CD8-positive, alpha-beta memory T cell (primary cell): ENCODE data around the gene GCDH. TPM values are rescaled to one million over a fixed set of nuclear protein-coding genes. Genes with fewer than 3 reads are reported as not detected.

ENCODE experiments used
- CTCF ChIA-PET: fragments of 350-600 bp; sonication (Branson Sonifier 250); formaldehyde crosslinking; loops from one replicate; lab custom pipeline; 2021; ENCODE audit warnings: antibody characterized with exemption; lab: Charles Lee
- POLR2A ChIA-PET: fragments of 350-600 bp; sonication (Branson Sonifier 250); formaldehyde crosslinking; loops from one replicate; lab custom pipeline; 2021; ENCODE audit warnings: antibody characterized with exemption; lab: Charles Lee
- DNase-seq, 5 donors: peaks; one replicate each; pipeline versions ENCODE4 v3.0.0 to v3.0.0-alpha.2; 2020 to 2022; ENCODE audit warnings: mixed read lengths in 1 of 5
- H3K27ac ChIP-seq: one replicate; pipeline ENCODE4 v1.7.0; 2013; ENCODE audit warnings: low read depth, mild to moderate bottlenecking, low read length, moderate library complexity
- H3K27me3 ChIP-seq: 2 replicates; pipeline ENCODE4 v1.7.0; 2013; ENCODE audit warnings: low read length, mild to moderate bottlenecking; ENCODE audit not compliant: insufficient read depth, poor library complexity, severe bottlenecking
- H3K36me3 ChIP-seq: 2 replicates; pipeline ENCODE4 v1.7.0; 2013; ENCODE audit warnings: mild to moderate bottlenecking, low read length, moderate library complexity; ENCODE audit not compliant: insufficient read depth
- H3K4me1 ChIP-seq: 2 replicates; pipeline ENCODE4 v1.7.0; 2013; ENCODE audit warnings: mild to moderate bottlenecking, low read length, moderate library complexity; ENCODE audit not compliant: insufficient read depth
- H3K4me3 ChIP-seq: 2 replicates; pipeline ENCODE4 v1.7.0; 2013; ENCODE audit warnings: mild to moderate bottlenecking, low read length
- H3K9me3 ChIP-seq: 2 replicates; pipeline ENCODE4 v1.7.0; 2013; ENCODE audit warnings: mild to moderate bottlenecking, low read length
- H3K27ac Mint-ChIP-seq, 8 donors: one replicate each; pipeline ENCODE4 v1.8.0; 2020 to 2021; ENCODE audit warnings: mixed read lengths in 8 of 8, mild to moderate bottlenecking in 6 of 8, inconsistent platforms in 3 of 8, moderate library complexity in 3 of 8
- H3K27me3 Mint-ChIP-seq, 2 donors: one replicate each; pipeline ENCODE4 v1.8.0; 2020 to 2021; ENCODE audit warnings: mixed read lengths in 2 of 2, mild to moderate bottlenecking in 1 of 2, moderate library complexity in 1 of 2
- H3K36me3 Mint-ChIP-seq, 3 donors: one replicate each; pipeline ENCODE4 v1.8.0; 2020 to 2021; ENCODE audit warnings: mixed read lengths in 3 of 3, inconsistent platforms in 1 of 3, mild to moderate bottlenecking in 1 of 3
- H3K4me1 Mint-ChIP-seq, 3 donors: one replicate each; pipeline ENCODE4 v1.8.0; 2020 to 2021; ENCODE audit warnings: mixed read lengths in 3 of 3, inconsistent platforms in 1 of 3, mild to moderate bottlenecking in 1 of 3
- H3K4me3 Mint-ChIP-seq, 7 donors: one replicate each; pipeline ENCODE4 v1.8.0; 2020 to 2021; ENCODE audit warnings: mixed read lengths in 7 of 7, mild to moderate bottlenecking in 6 of 7, moderate library complexity in 4 of 7, inconsistent platforms in 2 of 7
- H3K9me3 Mint-ChIP-seq, 5 donors: one replicate each; pipeline ENCODE4 v1.8.0; 2020 to 2022; ENCODE audit warnings: mixed read lengths in 5 of 5, mild to moderate bottlenecking in 3 of 5, moderate library complexity in 2 of 5, inconsistent platforms in 1 of 5
- polyA plus RNA-seq: library from polyadenylated mRNA; unstranded; fragments of 300-500 nt; fragmentation: Illumina TruSeq; gene quantifications from one replicate; pipeline ENCODE4 v1.2.3, GENCODE V29; 2021
- total RNA-seq, 2 experiments: library from RNA; stranded (reverse); gene quantifications; one replicate each; pipeline ENCODE4 v1.2.3, GENCODE V29; 2021

Gene GCDH
- total and polyA plus RNA-seq, 3 experiments from 2014 or later, result 19.7 to 60.1 (median 59.4) TPM

DNA sequence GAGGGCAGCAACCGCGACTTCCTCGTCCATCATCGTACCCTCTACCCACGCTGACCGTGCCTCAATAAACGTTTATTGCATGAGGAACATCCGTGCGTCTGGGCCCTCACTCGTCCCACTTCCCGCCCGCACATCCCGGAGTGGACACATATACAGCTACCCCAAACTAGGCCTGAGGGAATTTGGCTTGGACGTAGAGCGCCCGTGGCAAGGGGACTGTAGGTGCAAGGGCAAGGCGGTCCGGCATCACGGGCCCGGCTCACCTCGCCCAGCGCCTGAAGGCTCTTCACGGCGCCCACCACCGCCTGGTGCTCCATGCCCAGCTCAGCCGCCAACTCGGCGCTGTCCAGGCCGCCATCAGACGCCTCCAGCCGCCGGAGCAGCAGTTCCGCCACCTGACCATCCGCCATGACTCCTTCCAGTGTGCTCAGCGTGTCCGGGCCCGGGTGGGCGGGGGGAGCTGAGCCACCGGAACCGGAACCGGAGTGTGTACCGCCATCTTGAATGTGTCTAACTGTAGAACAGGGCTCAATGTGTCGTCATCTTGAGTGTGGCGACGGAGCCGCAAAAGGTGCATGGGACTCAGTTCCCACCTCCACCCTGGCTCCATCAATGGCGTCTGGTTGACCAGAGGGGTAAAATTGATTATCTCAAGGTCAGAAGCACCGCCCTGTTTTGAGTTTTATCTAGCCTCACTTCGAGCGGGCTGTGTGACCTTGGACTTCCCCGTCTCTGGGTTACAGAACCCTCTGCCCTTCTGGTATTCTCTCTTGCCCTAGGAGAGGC lies 42.5 kb downstream of the GCDH start, which contains the start of gene FARSA:
TSS of gene FARSA (minus strand) at position 425 of the 786 bp plus-strand sequence. CDS start at position 410, 15 bp downstream.
- Histone ChIP-seq H3K4me1 (peaks cover 37% of the 10 kb centered on the region), H3K4me3 (peak within 1 kb of the TSS; percentile 89), H3K27me3 (no peaks in the 10 kb centered on the region), H3K9me3 (no peaks in the 10 kb centered on the region), H3K27ac (peak within 1 kb of the TSS; percentile 80), H3K36me3 (peaks cover 9% of the 10 kb centered on the region)
- peak; percentile 74 to 89 (median 83) for DNase-seq
- peak within 1 kb of the TSS; percentile 77 to 97 (median 94) for H3K27ac Mint-ChIP-seq
- peaks cover 0 to 1% of the 10 kb centered on the region in 2 donors for H3K27me3 Mint-ChIP-seq
- H3K4me3 Mint-ChIP-seq, result peak within 1 kb of the TSS; percentile 92 to 99 (median 98)
- ChIA-PET POLR2A (interaction anchor here (0.5 to 2.9 kb wide), 5 partner anchors 15 to 892 kb away, joined by 3 to 12 read pairs (median 5); partner anchors contain the start of genes GCDH and SYCE2), CTCF (interaction anchor here (0.8 to 3.7 kb wide), 6 partner anchors 9 to 128 kb away, joined by 3 to 15 read pairs (median 4); partner anchors contain the start of gene SYCE2)
- H3K9me3 Mint-ChIP-seq, result no peaks in the 10 kb centered on the region
- H3K4me1 Mint-ChIP-seq, result peaks cover 31 to 42% (median 34%) of the 10 kb centered on the region in 3 donors
- H3K36me3 Mint-ChIP-seq, result peaks cover 3 to 40% (median 5%) of the 10 kb centered on the region in 3 donors

DNA sequence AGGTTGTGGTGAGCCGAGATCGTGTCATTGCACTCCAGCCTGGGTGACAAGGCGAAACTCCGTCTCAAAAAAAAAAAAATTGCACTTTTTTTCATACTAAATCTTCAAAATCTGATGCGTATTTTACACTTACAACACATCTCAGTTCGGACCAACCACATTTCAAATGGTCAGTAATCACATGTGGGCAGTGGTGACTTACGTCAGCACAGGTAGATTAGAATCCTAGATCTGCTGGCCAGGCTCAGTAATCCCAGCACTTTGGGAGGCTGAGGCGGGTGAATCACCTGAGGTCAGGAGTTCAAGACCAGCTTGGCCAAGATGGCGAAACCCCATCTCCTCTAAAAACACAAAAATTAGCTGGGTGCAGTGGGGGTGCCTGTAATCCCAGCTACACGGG lies 44.1 kb downstream of the GCDH start:
- no peak overlapping the region for H3K4me3 ChIP-seq
- POLR2A ChIA-PET, result no interaction called here
- CTCF ChIA-PET, result interaction anchor here (1.1 to 3.7 kb wide), 2 partner anchors 8 to 50 kb away, joined by 3 to 15 read pairs; no protein-coding TSS in a partner anchor

DNA sequence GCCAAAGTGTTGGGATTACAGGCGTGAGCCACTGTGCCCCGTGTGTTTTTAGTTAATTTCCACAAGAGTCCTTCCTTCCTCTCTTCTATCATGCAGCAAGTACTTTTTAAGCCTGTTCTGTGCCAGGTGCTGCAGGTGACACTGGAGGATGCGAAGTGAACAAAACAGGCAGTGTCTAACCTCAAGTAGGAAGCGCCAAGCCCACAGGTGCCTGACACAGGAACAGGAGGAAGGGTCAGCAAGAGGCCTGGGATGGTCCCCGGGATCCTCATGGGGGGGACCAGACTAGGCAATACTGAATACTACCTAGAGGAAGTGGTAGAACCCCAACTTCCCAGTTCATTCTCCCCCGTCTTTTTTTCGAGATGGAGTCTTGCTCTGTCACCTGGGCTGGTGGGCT lies 45.6 kb downstream of the GCDH start:
- peaks cover 59% of the 10 kb centered on the region for H3K4me1 ChIP-seq
- H3K4me3 Mint-ChIP-seq, result peak overlapping the region in 2 of 7 donors; percentile 8 to 63

More for the DNA sequence above, 44.1 kb downstream of the GCDH start:
- no peaks in the 10 kb centered on the region for H3K9me3 ChIP-seq
- H3K4me1 ChIP-seq, result peaks cover 48% of the 10 kb centered on the region
- H3K4me3 Mint-ChIP-seq, result peak overlapping the region in 4 of 7 donors; percentile 5 to 47 (median 38)
- H3K9me3 Mint-ChIP-seq, result no peaks in the 10 kb centered on the region
- H3K36me3 Mint-ChIP-seq, result peaks cover 8 to 42% (median 11%) of the 10 kb centered on the region in 3 donors
- DNase-seq, result no peak
- no peak overlapping the region for H3K27ac ChIP-seq
- peaks cover 40 to 57% (median 47%) of the 10 kb centered on the region in 3 donors for H3K4me1 Mint-ChIP-seq
- peaks cover 0 to 1% of the 10 kb centered on the region in 2 donors for H3K27me3 Mint-ChIP-seq
- no peaks in the 10 kb centered on the region for H3K27me3 ChIP-seq
- peaks cover 9% of the 10 kb centered on the region for H3K36me3 ChIP-seq
- H3K27ac Mint-ChIP-seq, result no peak overlapping the region

DNA sequence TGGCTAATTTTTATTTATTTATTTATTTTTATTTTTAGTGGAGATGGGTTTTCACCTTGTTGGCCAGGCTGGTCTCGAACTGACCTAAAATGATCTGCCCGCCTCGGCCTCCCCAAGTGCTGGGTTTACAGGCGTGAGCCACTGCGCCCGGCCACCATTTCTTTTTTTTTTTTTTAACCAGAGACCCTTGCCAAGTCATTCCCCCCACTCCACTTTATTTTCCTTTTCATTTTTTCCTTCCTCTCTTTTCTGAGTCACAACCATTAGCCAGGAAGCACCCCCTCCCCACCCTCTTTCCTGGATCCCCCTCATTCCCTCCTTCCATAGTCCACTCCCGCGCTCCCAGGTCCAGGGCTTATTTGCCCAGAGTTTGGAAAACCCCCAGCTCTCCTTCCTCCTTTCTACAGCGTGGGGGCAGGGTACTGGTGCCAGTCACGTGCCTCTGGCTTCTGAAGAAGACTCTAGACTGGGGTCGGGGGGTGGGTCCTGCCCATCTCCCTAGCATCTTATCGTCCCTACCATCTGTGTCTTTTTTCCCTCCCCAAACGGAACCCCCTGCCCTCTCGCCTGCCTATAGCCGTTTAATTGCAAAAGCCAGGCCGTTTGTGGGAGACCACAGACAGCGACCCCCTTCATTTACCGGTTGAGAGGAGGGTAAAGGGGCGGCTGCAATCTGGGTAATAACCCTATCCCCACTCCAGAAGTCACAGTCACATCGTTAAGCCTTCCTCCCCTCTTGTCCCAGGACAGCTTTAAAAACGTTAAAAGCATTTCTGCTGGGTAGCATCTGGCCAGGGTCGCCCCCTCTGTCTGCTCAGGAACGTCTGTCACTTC lies 46.4 kb downstream of the GCDH start:
- H3K4me1 ChIP-seq, result peaks cover 52% of the 10 kb centered on the region
- H3K27me3 Mint-ChIP-seq, result peaks cover 0 to 2% of the 10 kb centered on the region in 2 donors
- no peaks in the 10 kb centered on the region for H3K9me3 Mint-ChIP-seq
- peak overlapping the region; percentile 94 to 99 (median 99) for H3K4me3 Mint-ChIP-seq
- peak overlapping the region; percentile 71 to 100 (median 97) for H3K27ac Mint-ChIP-seq
- peaks cover 10 to 50% (median 14%) of the 10 kb centered on the region in 3 donors for H3K36me3 Mint-ChIP-seq
- H3K27me3 ChIP-seq, result no peaks in the 10 kb centered on the region
- peak overlapping the region; percentile 74 for H3K27ac ChIP-seq
- ChIA-PET CTCF (interaction anchor here (0.6 to 1.3 kb wide), 4 partner anchors 16 to 52 kb away, joined by 3 to 6 read pairs (median 4); partner anchors contain the start of gene GCDH), POLR2A (interaction anchor here (0.5 to 1.5 kb wide), 8 partner anchors 10 to 202 kb away, joined by 3 to 8 read pairs (median 4); partner anchors contain the start of genes GCDH and SYCE2)
- no peaks in the 10 kb centered on the region for H3K9me3 ChIP-seq
- H3K4me1 Mint-ChIP-seq, result peaks cover 45 to 66% (median 50%) of the 10 kb centered on the region in 3 donors
- H3K4me3 ChIP-seq, result peak overlapping the region; percentile 81
- no peak for DNase-seq
- peaks cover 32% of the 10 kb centered on the region for H3K36me3 ChIP-seq

More for the DNA sequence above, 45.6 kb downstream of the GCDH start:
- Histone ChIP-seq H3K4me3 (no peak overlapping the region), H3K9me3 (no peaks in the 10 kb centered on the region), H3K27ac (no peak overlapping the region), H3K36me3 (peaks cover 24% of the 10 kb centered on the region), H3K27me3 (no peaks in the 10 kb centered on the region)
- H3K4me1 Mint-ChIP-seq, result peaks cover 47 to 66% (median 53%) of the 10 kb centered on the region in 3 donors
- H3K27ac Mint-ChIP-seq, result peak overlapping the region in 1 of 8 donors; percentile 28
- H3K36me3 Mint-ChIP-seq, result peaks cover 10 to 46% (median 15%) of the 10 kb centered on the region in 3 donors
- CTCF ChIA-PET, result no interaction called here
- DNase-seq, result no peak
- POLR2A ChIA-PET, result no interaction called here
- no peaks in the 10 kb centered on the region for H3K9me3 Mint-ChIP-seq
- peaks cover 0 to 2% of the 10 kb centered on the region in 2 donors for H3K27me3 Mint-ChIP-seq

DNA sequence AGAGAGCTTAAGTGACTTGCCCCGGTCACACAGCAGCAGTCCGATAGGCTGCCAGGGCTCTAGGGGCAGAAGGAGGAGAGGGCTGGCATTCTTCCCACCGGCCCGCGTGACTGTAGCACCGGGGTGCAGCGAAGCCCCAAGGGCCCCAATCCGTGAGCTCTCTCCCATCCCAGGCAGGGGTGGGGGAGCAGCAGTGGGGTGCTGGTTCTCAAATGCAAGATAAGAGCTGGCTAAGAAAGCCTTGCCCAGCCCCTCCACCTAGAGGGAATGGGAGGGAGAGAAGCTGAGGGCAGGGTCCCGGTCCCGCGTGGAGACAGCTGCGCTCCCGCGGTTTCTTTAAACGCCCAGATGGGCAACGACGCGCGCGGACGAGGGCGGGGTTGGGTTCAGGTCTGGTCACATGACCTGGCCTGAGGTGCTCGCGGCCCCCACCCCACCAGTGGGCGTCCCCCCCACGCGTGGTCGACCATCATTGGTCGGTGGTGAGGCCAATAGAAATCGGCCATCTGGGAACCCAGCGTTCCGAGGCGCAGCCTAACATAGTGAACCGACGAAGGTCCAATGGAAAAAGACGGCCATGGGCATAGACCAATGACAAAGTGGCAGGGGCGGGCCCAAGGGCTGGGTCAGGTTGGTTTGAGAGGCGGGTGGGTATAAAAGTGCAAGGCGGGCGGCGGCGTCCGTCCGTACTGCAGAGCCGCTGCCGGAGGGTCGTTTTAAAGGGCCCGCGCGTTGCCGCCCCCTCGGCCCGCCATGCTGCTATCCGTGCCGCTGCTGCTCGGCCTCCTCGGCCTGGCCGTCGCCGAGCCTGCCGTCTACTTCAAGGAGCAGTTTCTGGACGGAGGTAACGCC lies 47.2 kb downstream of the GCDH start, which contains the start of gene CALR:
TSS of gene CALR (plus strand) at position 683 of the 852 bp plus-strand sequence. CDS start at position 754, 71 bp downstream.
- H3K36me3 Mint-ChIP-seq, result peaks cover 10 to 52% (median 13%) of the 10 kb centered on the region in 3 donors

DNA sequence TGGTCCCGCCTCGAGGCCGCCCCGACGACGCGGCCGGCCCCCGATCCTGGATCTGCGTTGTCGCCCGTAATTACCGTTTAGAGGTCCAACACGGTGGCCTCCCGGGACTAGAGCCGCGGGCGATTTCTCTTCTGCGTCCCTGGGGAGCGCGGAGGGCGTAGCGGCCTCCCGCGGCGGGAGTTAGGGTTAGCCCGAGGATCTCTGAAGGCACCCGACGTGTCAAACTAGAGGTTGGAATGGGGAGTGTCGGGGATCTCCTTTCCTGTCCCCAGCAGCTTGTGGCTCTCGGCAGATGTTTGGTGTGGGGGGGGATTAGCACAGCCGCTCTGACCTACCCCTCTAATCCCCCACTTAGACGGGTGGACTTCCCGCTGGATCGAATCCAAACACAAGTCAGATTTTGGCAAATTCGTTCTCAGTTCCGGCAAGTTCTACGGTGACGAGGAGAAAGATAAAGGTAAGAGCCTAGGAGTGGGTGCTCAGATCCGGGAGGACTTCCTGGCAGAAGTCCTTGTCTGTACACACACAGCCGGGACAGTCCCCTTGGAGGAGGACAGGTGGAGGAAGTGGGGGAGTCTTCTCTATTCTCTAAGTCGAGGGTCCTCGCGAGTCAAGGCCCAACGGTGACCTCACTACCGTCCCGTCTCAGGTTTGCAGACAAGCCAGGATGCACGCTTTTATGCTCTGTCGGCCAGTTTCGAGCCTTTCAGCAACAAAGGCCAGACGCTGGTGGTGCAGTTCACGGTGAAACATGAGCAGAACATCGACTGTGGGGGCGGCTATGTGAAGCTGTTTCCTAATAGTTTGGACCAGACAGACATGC lies 48.0 kb downstream of the GCDH start:
- H3K4me3 Mint-ChIP-seq, result peak overlapping the region; percentile 94 to 99 (median 99)
- H3K4me1 Mint-ChIP-seq, result peaks cover 38 to 61% (median 40%) of the 10 kb centered on the region in 3 donors
- peaks cover 0 to 4% of the 10 kb centered on the region in 2 donors for H3K27me3 Mint-ChIP-seq
- ChIA-PET POLR2A (interaction anchor here (0.6 to 1.5 kb wide), 5 partner anchors 11 to 54 kb away, joined by 3 to 11 read pairs (median 5); partner anchors contain the start of gene GCDH), CTCF (interaction anchor here (1.3 kb wide), 1 partner anchor 26 kb away, joined by 5 read pairs; no protein-coding TSS in a partner anchor)
- peaks cover 40% of the 10 kb centered on the region for H3K4me1 ChIP-seq
- no peaks in the 10 kb centered on the region for H3K9me3 ChIP-seq
- H3K27me3 ChIP-seq, result no peaks in the 10 kb centered on the region
- peak overlapping the region; percentile 93 for H3K27ac ChIP-seq
- peaks cover 46% of the 10 kb centered on the region for H3K36me3 ChIP-seq
- peak overlapping the region; percentile 91 to 100 (median 97) for H3K27ac Mint-ChIP-seq
- no peaks in the 10 kb centered on the region for H3K9me3 Mint-ChIP-seq
- DNase-seq, result peak in 4 of 5 donors; percentile 19 to 64 (median 40)
- H3K4me3 ChIP-seq, result peak overlapping the region; percentile 81
- peaks cover 14 to 57% (median 17%) of the 10 kb centered on the region in 3 donors for H3K36me3 Mint-ChIP-seq

More for the DNA sequence above, 47.2 kb downstream of the GCDH start, which contains the start of gene CALR:
- DNase-seq, result peak; percentile 98 to 100 (median 99)
- Histone ChIP-seq H3K27ac (peak within 1 kb of the TSS; percentile 93), H3K27me3 (no peaks in the 10 kb centered on the region), H3K4me1 (peaks cover 44% of the 10 kb centered on the region), H3K4me3 (peak within 1 kb of the TSS; percentile 81), H3K9me3 (no peaks in the 10 kb centered on the region), H3K36me3 (peaks cover 39% of the 10 kb centered on the region)
- peak within 1 kb of the TSS; percentile 91 to 100 (median 97) for H3K27ac Mint-ChIP-seq
- no peaks in the 10 kb centered on the region for H3K9me3 Mint-ChIP-seq
- peaks cover 39 to 62% (median 42%) of the 10 kb centered on the region in 3 donors for H3K4me1 Mint-ChIP-seq
- H3K4me3 Mint-ChIP-seq, result peak within 1 kb of the TSS; percentile 94 to 99 (median 99)
- ChIA-PET CTCF (interaction anchor here (0.9 to 1.3 kb wide), 3 partner anchors 28 to 53 kb away, joined by 3 to 6 read pairs (median 5); partner anchors contain the start of gene GCDH), POLR2A (interaction anchor here (0.5 to 1.5 kb wide), 8 partner anchors 9 to 203 kb away, joined by 3 to 8 read pairs (median 4); partner anchors contain the start of genes GCDH and SYCE2)
- peaks cover 0 to 2% of the 10 kb centered on the region in 2 donors for H3K27me3 Mint-ChIP-seq
